Muscle layer of colon (tissue), 2 donors: ENCODE measurements around the gene AMBN.
"Not testable (repeated sequence)": the region's sequence is repeated elsewhere in the genome, so short reads cannot be mapped to it uniquely, and the experiment has no call there.

Source experiments
- H3K27ac ChIP-seq: one replicate; pipeline ENCODE4 v1.7.0; 2013; ENCODE audit warnings: low read depth, mild to moderate bottlenecking, low read length, moderate library complexity
- H3K27me3 ChIP-seq, 2 donors: one replicate each; pipeline ENCODE4 v1.7.0; 2013; ENCODE audit warnings: low read length in 2 of 2, mild to moderate bottlenecking in 2 of 2; ENCODE audit not compliant: insufficient read depth in 2 of 2, control insufficient read depth in 1 of 2
- H3K36me3 ChIP-seq: one replicate; pipeline ENCODE4 v1.7.0; 2013; ENCODE audit warnings: mild to moderate bottlenecking, low read length; ENCODE audit not compliant: insufficient read depth
- H3K4me1 ChIP-seq: one replicate; pipeline ENCODE4 v1.7.0; 2013; ENCODE audit warnings: mild to moderate bottlenecking, low read length; ENCODE audit not compliant: insufficient read depth
- H3K4me3 ChIP-seq, 2 donors: one replicate each; pipeline ENCODE4 v1.7.0; 2013; ENCODE audit warnings: low read length in 2 of 2, low read depth in 1 of 2, mild to moderate bottlenecking in 1 of 2, moderate library complexity in 1 of 2
- H3K9ac ChIP-seq: one replicate; pipeline ENCODE4 v1.7.0; 2013; ENCODE audit warnings: low read length
- H3K9me3 ChIP-seq: one replicate; pipeline ENCODE4 v1.7.0; 2013; ENCODE audit warnings: mild to moderate bottlenecking, low read length
- donor health status: abdominal sarcoma.
- donor health status: Adenocarcinoma of cecum.

Gene AMBN

DNA sequence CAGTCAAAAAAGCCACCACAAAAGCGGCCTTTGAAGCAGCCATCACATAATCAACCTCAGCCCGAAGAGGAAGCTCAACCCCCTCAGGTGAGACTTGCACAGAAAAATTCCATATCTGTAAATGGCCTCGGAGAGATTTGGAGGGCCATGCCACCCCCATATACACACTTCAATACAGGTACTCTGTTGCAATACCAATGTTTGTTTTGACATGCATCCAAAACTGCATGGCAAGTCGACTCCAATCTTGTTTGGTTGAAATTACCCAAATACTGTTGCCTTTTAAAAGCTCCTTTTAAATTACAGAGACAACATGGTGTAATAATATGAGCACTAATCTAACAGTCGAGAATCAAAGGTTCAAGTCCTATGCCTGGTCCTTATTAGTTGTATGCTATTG is 42.4 kb downstream of the AMBN start:
- no peaks in the 10 kb centered on the region for H3K27me3 ChIP-seq
- no peak overlapping the region for H3K27ac ChIP-seq
- H3K36me3 ChIP-seq = no peaks in the 10 kb centered on the region
- H3K9me3 ChIP-seq = no peaks in the 10 kb centered on the region
- no peak overlapping the region for H3K9ac ChIP-seq
- no peaks in the 10 kb centered on the region for H3K4me1 ChIP-seq
- H3K4me3 ChIP-seq = no peak overlapping the region

DNA sequence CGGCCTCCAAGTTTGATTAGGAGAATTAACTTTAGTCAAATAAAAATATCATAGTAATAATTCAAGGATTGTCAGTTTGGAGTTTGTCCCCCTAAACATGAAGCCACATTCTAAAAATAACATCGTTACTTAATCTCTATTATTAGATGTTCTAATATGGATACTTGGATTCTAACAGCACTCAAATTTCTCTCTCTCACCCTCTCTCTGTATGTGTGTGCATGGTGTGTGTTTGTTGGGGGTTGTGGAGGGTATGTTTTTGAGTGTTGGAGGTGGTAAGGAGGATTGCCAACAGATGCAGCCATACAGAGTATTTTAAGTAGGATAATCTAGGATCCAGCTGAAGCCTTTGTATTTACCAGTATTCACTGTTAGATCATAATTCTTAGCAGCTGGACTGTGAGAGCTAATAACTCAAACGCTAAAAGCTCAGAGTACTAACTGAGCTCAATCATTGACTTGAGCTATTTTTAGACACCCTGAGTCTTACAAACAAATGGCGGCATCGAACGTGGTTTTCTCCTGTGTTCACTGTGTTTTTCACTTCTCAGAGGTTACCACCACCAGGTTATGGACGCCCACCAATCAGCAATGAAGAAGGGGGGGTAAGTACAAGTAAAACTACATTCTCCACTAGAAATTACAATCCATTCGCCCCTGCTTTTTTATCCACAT is 45.3 kb downstream of the AMBN start:
- H3K9me3 ChIP-seq = no peaks in the 10 kb centered on the region
- H3K27ac ChIP-seq = no peak overlapping the region
- no peaks in the 10 kb centered on the region for H3K4me1 ChIP-seq
- no peaks in the 10 kb centered on the region for H3K36me3 ChIP-seq
- no peak overlapping the region for H3K4me3 ChIP-seq
- H3K27me3 ChIP-seq = no peaks in the 10 kb centered on the region
- H3K9ac ChIP-seq = no peak overlapping the region

DNA sequence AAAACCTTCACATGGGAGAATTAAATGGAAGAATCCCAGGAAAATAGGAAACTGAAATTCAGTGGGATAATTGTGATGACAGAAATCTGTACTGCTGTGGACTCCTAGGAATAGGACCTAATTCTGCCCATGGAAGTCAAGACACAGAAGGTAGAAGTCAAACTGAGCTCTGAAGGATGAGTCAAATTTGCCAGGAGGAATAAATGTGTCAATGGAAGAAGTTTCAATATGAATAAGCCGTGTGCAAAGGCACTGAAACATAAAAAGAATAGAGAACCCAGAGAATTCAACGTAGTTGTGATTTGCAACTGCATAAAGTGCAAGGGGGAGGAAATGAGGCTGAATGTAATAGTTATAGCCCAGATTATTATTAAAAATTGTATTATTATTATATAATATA is 48.1 kb downstream of the AMBN start:
- no peak overlapping the region for H3K27ac ChIP-seq
- no peak overlapping the region for H3K4me3 ChIP-seq

DNA sequence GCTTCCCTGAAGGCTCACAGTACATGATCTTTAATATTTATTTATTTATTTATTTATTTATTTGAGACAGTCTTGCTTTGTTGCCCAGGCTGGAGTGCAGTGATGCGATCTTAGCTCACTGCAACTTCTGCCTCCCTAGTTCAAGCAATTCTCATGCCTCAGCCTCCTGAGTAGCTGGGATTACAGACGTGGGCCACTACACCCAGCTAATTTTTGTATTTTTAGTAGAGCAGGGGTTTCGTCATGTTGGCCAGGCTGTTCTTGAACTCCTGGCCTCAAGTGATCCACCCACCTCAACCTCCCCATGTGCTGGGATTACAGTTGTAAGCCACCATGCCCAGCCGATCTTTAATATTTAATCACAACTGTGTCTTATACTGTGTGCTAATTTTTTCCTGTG is 58.7 kb downstream of the AMBN start:
- not testable (repeated sequence) for H3K27me3 ChIP-seq, H3K9me3 ChIP-seq, H3K36me3 ChIP-seq, H3K4me1 ChIP-seq, H3K9ac ChIP-seq, H3K4me3 ChIP-seq, H3K27ac ChIP-seq

More for the DNA sequence above, 48.1 kb downstream of the AMBN start:
- Histone ChIP-seq H3K4me1 (no peaks in the 10 kb centered on the region), H3K9me3 (no peaks in the 10 kb centered on the region), H3K27me3 (no peaks in the 10 kb centered on the region), H3K9ac (no peak overlapping the region), H3K36me3 (no peaks in the 10 kb centered on the region)

DNA sequence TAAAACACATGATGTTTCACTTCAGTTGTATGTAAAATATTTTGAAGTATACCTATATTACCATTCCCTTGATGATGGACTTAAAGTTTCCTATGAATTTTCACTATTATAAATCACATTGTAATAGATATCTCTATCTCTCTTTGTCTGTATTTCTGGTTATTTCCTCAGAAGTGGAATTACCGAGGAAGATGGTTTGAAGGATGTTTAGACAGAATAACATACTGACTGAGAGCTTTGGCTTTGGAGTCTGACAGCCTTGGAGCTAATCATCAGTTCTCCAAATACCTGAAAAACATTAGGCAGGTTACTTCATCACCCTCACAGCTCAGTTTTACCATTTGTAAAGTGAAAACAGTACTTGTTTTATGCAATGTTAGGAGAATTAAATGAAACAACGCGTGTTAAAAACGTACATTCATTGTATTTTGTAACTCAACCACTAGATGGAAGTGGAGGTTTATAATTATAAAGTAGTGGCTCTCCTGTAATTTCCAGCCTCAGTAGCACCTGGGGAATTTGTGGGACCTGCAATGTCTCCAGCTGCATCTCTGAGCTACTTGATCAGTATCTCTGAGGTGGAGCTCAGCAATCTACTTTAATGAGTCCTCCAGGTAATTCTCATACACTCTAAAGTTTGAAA is 59.9 kb downstream of the AMBN start:
- no peak overlapping the region for H3K27ac ChIP-seq
- H3K9ac ChIP-seq = no peak overlapping the region
- H3K36me3 ChIP-seq = no peaks in the 10 kb centered on the region
- no peaks in the 10 kb centered on the region for H3K9me3 ChIP-seq
- H3K4me1 ChIP-seq = no peaks in the 10 kb centered on the region
- H3K4me3 ChIP-seq = no peak overlapping the region
- H3K27me3 ChIP-seq = no peaks in the 10 kb centered on the region

DNA sequence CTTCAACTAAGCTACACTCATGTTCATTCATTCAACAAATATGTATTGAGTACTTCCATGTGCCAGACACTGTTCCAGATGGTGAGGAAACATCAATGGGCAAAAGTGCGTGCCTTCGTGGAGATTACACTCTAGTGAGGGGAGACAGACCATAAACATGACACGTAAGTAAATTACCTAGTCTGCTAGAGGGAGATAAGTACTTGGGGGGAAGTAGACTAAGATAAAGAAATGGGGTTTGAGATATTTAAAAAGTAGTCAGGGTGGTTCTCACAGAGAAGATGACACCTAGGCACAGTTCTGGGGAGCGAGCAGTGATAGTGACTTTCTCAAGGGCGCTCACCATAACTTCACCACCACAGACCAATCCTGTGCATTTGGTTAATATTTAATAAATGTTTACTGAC is 62.6 kb downstream of the AMBN start:
- Histone ChIP-seq H3K4me1 (no peaks in the 10 kb centered on the region), H3K27ac (no peak overlapping the region), H3K9ac (no peak overlapping the region), H3K4me3 (no peak overlapping the region), H3K36me3 (no peaks in the 10 kb centered on the region), H3K9me3 (no peaks in the 10 kb centered on the region), H3K27me3 (no peaks in the 10 kb centered on the region)
